Natural killer cell (primary cell): ENCODE measurements around the gene SRMS. TPM values are rescaled to one million over a fixed set of nuclear protein-coding genes. Genes with fewer than 3 reads are reported as not detected.

ENCODE experiments used
- ATAC-seq, 3 donors: fragments of 150-1000 bp in 2 of 3; fragments of 200-7000 bp in 1 of 3; cut with Tn5 transposase; 1 replicate in 1 of 3; 2 replicates in 2 of 3; pipeline ENCODE4 v1.10.0; 2021; ENCODE audit warnings: mild to moderate bottlenecking in 2 of 3, moderate library complexity in 2 of 3
- DNase-seq, 2 donors: peaks; one replicate each; pipeline versions ENCODE4 v3.0.0 to v3.0.0-alpha.2; 2013 to 2021; ENCODE audit warnings: mixed read lengths in 1 of 2
- H3K27ac ChIP-seq: one replicate; pipeline ENCODE4 v1.5.1; 2013; ENCODE audit warnings: mild to moderate bottlenecking, low read length
- H3K27me3 ChIP-seq: one replicate; pipeline ENCODE4 v1.6.1; 2013; ENCODE audit warnings: low read length; ENCODE audit not compliant: control insufficient read depth, insufficient read depth
- H3K36me3 ChIP-seq: one replicate; pipeline ENCODE4 v1.6.1; 2013; ENCODE audit warnings: low read length; ENCODE audit not compliant: control insufficient read depth, insufficient read depth
- H3K4me1 ChIP-seq: one replicate; pipeline ENCODE4 v1.6.1; 2013; ENCODE audit warnings: low read length; ENCODE audit not compliant: control insufficient read depth, insufficient read depth
- H3K4me3 ChIP-seq: one replicate; pipeline ENCODE4 v1.5.1; 2013; ENCODE audit warnings: low read length
- H3K9me3 ChIP-seq: one replicate; pipeline ENCODE4 v1.6.1; 2013; ENCODE audit warnings: low read length; ENCODE audit not compliant: control insufficient read depth, insufficient read depth
- H3K27ac Mint-ChIP-seq, 2 donors: one replicate each; pipeline ENCODE4 v1.8.0; 2022; ENCODE audit warnings: mild to moderate bottlenecking in 2 of 2, mixed read lengths in 2 of 2, moderate library complexity in 1 of 2
- H3K27me3 Mint-ChIP-seq, 2 donors: one replicate each; pipeline ENCODE4 v1.8.0; 2022; ENCODE audit warnings: low read depth in 2 of 2, mixed read lengths in 2 of 2
- H3K36me3 Mint-ChIP-seq: one replicate; pipeline ENCODE4 v1.8.0; 2022; ENCODE audit warnings: mixed read lengths
- H3K4me1 Mint-ChIP-seq, 2 donors: one replicate each; pipeline ENCODE4 v1.8.0; 2022; ENCODE audit warnings: mixed read lengths in 2 of 2
- H3K4me3 Mint-ChIP-seq: one replicate; pipeline ENCODE4 v1.8.0; 2022; ENCODE audit warnings: mild to moderate bottlenecking, moderate library complexity, mixed read lengths
- H3K9me3 Mint-ChIP-seq, 2 donors: one replicate each; pipeline ENCODE4 v1.8.0; 2022; ENCODE audit warnings: mixed read lengths in 2 of 2
- WGBS: methylation state at CpG from one replicate; pipeline ENCODE4 v1.1.7; 2013; ENCODE audit warnings: missing lambda C conversion rate; ENCODE audit not compliant: insufficient coverage; 5-methylcytosine and 5-hydroxymethylcytosine counted together
- intact Hi-C: fragments of 100-400 bp; cut with micrococcal nuclease; formaldehyde crosslinking; loops from one replicate; pipeline ENCODE4 v1.14.2; 2022
- total RNA-seq, 4 donors: library from RNA; stranded (reverse); fragments of 120-200 nt in 1 of 4; gene quantifications; one replicate each; pipeline versions ENCODE4 v1.2.3 to v1.2.4, GENCODE V29; 2013 to 2022
- TF ChIP-seq, protein P1 (sequence below): fragments of 200-600 bp; IDR thresholded peaks from one replicate; pipeline ENCODE4 v1.8.0; 2022; ENCODE audit warnings: antibody characterized with exemption

The SRMS gene
- total RNA-seq, 3 donors from 2014 or later (not counting 1 experiment from before 2014, with no cell fraction given), result 0.16 to 0.23 TPM; not detected in 1

DNA sequence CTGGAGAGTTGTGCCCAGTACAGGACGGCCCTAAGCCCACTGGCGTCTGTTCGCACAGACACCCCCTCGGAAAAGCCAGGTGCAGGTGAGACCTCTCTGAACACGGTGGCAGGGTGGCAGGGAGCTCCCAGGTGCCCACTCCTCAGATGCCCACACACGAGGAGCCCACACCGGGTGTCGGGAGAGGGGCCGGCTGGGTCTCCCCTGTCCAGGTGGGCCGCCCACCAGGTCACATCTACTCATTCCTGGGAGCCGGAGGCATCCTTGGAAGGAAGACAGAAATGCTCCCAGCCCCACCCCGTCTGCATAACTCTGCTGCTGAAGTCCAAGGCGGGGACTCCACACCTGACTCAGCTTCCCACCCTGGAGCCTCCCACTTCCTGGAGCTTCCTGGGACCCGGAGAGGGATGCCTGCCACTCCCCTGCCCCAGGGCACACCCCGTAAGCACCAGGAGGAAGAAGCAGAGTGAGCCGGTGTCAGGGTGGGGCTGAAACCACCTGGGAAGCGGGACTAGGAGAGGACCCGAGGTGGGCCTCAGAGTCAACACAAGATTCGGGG, 2.5 kb downstream of the SRMS start:
- no peaks in the 10 kb centered on the region for H3K9me3 ChIP-seq
- DNase-seq (no peak), ATAC-seq (no peak)
- H3K4me3 ChIP-seq, result no peak overlapping the region
- intact Hi-C loops, result no loop called here
- Mint-ChIP-seq H3K4me1 (peaks cover 0 to 5% of the 10 kb centered on the region in 2 donors), H3K9me3 (no peaks in the 10 kb centered on the region), H3K27ac (no peak overlapping the region), H3K36me3 (no peaks in the 10 kb centered on the region), H3K27me3 (peaks cover 0 to 6% of the 10 kb centered on the region in 2 donors), H3K4me3 (no peak overlapping the region)
- TF ChIP-seq, protein P1, sequence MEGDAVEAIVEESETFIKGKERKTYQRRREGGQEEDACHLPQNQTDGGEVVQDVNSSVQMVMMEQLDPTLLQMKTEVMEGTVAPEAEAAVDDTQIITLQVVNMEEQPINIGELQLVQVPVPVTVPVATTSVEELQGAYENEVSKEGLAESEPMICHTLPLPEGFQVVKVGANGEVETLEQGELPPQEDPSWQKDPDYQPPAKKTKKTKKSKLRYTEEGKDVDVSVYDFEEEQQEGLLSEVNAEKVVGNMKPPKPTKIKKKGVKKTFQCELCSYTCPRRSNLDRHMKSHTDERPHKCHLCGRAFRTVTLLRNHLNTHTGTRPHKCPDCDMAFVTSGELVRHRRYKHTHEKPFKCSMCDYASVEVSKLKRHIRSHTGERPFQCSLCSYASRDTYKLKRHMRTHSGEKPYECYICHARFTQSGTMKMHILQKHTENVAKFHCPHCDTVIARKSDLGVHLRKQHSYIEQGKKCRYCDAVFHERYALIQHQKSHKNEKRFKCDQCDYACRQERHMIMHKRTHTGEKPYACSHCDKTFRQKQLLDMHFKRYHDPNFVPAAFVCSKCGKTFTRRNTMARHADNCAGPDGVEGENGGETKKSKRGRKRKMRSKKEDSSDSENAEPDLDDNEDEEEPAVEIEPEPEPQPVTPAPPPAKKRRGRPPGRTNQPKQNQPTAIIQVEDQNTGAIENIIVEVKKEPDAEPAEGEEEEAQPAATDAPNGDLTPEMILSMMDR, result no peak
- no peaks in the 10 kb centered on the region for H3K27me3 ChIP-seq
- WGBS, result 83% methylated on average over 19 of the region's 19 CpGs
- no peak overlapping the region for H3K27ac ChIP-seq
- H3K4me1 ChIP-seq, result peaks cover 19% of the 10 kb centered on the region
- H3K36me3 ChIP-seq, result no peaks in the 10 kb centered on the region

DNA sequence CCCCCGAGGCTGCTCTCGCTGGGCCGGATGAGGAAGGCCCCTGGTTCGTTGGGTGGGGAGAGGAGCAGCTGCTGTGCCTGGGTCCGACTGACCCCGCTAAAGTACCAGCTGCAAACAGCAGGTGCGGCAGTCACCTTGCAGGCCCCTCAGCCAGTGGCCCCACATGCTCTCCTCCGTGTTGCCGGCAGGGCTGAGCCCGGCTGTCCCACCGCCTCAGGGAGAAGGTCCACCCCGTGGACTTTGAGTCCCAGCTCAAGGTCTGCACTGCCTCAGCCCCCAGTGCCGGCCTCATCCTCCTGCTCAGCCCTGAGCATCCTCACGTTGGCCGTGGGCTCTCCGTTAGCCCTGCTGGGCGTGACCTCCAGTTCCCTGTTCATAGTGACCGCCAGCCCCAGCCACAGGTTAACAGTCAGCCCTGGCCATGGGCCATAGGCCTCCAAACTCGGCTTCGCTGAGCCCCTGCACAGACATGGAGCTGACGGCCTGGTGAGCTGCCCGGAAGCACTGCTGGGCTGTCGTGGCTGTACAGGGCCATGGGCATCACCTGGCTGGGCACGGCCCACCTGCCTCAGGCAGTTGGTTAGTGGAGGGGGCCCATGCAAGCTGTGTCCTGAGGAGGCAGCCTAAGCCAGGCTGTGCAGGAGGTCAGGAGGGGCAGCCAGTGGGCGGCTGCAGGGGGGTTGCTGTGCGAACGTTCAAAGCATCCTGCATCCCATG, 3.1 kb downstream of the SRMS start:
- TF ChIP-seq, protein P1, result no peak
- H3K27me3 Mint-ChIP-seq, result peaks cover 0 to 3% of the 10 kb centered on the region in 2 donors
- DNase-seq (no peak), ATAC-seq (no peak)
- H3K4me3 Mint-ChIP-seq, result no peak overlapping the region
- Histone ChIP-seq H3K4me3 (no peak overlapping the region), H3K9me3 (no peaks in the 10 kb centered on the region), H3K36me3 (no peaks in the 10 kb centered on the region), H3K4me1 (peaks cover 19% of the 10 kb centered on the region), H3K27ac (no peak overlapping the region), H3K27me3 (no peaks in the 10 kb centered on the region)
- 86% methylated on average over 27 of the region's 27 CpGs for WGBS
- no peak overlapping the region for H3K27ac Mint-ChIP-seq
- H3K36me3 Mint-ChIP-seq, result no peaks in the 10 kb centered on the region
- intact Hi-C loops, result no loop called here
- no peaks in the 10 kb centered on the region for H3K9me3 Mint-ChIP-seq
- peaks cover 0 to 2% of the 10 kb centered on the region in 2 donors for H3K4me1 Mint-ChIP-seq

DNA sequence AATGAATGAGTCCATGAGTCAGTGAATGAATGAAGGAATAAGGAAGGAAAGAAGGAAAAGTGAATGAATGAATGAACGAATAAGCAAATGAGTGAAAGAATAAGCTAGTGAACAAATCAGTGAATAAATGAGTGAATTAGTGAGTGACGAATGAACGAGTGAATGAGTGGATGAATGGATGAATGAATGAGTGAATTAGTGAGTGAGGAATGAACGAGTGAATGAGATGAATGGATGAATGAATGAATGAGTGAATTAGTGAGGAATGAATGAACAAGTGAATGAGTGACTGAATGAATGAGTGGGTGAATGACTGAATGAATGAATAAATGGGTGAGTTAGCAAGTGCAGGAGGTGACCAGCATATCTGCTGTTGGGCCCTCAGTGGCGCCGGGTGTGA, 3.8 kb downstream of the SRMS start:
- intact Hi-C loops, result no loop called here
- H3K4me3 Mint-ChIP-seq, result no peak overlapping the region
- H3K36me3 Mint-ChIP-seq, result no peaks in the 10 kb centered on the region
- no peak for ATAC-seq
- H3K27ac ChIP-seq, result no peak overlapping the region
- H3K36me3 ChIP-seq, result no peaks in the 10 kb centered on the region
- no peaks in the 10 kb centered on the region for H3K27me3 ChIP-seq
- no peaks in the 10 kb centered on the region for H3K9me3 ChIP-seq
- peaks cover 0 to 2% of the 10 kb centered on the region in 2 donors for H3K27me3 Mint-ChIP-seq
- no peaks in the 10 kb centered on the region for H3K9me3 Mint-ChIP-seq
- 89% methylated on average over 6 of the region's 6 CpGs for WGBS
- peaks cover 19% of the 10 kb centered on the region for H3K4me1 ChIP-seq
- no peak overlapping the region for H3K4me3 ChIP-seq
- H3K4me1 Mint-ChIP-seq, result no peaks in the 10 kb centered on the region
- TF ChIP-seq, protein P1, result no peak
- no peak for DNase-seq
- no peak overlapping the region for H3K27ac Mint-ChIP-seq
